AG10803 (cell line): ENCODE measurements around the gene SPNS2.

Experiments used
- DNase-seq: peaks from one replicate; pipeline ENCODE4 v3.0.0; 2010; ENCODE audit warnings: low read depth
- H3K4me3 ChIP-seq: 2 replicates; pipeline ENCODE4 v1.5.1; 2011; ENCODE audit warnings: mild to moderate bottlenecking, low read length, control low read depth
- TF ChIP-seq, protein P1 (sequence below): conservative IDR thresholded peaks from 2 replicates; pipeline ENCODE4 v1.5.1; 2011; ENCODE audit warnings: mild to moderate bottlenecking, low read length, control low read depth, inconsistent platforms

SPNS2 gene, protein sequence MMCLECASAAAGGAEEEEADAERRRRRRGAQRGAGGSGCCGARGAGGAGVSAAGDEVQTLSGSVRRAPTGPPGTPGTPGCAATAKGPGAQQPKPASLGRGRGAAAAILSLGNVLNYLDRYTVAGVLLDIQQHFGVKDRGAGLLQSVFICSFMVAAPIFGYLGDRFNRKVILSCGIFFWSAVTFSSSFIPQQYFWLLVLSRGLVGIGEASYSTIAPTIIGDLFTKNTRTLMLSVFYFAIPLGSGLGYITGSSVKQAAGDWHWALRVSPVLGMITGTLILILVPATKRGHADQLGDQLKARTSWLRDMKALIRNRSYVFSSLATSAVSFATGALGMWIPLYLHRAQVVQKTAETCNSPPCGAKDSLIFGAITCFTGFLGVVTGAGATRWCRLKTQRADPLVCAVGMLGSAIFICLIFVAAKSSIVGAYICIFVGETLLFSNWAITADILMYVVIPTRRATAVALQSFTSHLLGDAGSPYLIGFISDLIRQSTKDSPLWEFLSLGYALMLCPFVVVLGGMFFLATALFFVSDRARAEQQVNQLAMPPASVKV

DNA sequence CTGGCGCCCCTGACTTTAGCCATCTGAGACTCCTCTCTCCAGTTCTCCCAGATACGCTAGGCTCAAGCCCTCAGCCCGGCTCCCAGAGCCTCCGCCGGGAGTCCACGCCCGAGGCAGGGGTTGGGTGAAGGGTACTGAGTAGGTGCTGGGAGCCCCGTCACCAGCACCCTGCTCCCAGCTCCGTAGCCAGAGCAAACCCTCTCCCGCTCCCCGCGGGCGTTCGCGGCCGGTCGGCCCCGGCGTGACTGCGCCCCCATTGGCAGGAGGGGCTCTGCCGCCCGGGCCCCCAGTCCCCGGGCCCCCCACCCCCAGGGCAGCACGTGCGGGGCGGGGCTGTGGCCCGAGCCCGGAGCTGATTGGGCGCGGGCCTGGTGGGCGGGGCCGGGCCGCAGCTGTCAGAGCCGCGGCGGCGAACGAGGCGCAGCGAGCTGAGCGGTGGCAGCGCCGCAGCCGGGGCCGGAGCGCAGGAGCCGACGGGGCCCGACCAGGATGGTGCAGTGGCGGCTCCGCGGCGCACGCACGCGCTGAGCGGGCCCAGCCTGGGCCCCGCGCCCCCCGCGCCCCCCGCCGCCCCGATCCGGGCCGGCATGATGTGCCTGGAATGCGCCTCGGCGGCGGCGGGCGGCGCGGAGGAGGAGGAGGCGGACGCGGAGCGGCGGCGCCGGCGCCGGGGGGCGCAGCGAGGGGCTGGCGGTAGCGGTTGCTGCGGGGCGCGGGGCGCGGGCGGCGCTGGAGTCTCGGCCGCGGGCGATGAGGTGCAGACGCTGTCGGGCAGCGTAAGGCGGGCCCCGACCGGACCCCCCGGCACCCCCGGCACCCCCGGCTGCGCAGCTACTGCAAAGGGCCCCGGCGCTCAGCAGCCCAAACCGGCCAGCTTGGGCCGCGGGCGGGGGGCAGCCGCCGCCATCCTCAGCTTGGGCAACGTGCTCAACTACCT is at the start of gene SPNS2:
Gene SPNS2 (plus strand): TSS at position 421 of the 937 bp plus-strand sequence. CDS start 167 bp downstream, at position 588.
- H3K4me3 ChIP-seq, result no peak within 1 kb of the TSS
- TF ChIP-seq, protein P1, sequence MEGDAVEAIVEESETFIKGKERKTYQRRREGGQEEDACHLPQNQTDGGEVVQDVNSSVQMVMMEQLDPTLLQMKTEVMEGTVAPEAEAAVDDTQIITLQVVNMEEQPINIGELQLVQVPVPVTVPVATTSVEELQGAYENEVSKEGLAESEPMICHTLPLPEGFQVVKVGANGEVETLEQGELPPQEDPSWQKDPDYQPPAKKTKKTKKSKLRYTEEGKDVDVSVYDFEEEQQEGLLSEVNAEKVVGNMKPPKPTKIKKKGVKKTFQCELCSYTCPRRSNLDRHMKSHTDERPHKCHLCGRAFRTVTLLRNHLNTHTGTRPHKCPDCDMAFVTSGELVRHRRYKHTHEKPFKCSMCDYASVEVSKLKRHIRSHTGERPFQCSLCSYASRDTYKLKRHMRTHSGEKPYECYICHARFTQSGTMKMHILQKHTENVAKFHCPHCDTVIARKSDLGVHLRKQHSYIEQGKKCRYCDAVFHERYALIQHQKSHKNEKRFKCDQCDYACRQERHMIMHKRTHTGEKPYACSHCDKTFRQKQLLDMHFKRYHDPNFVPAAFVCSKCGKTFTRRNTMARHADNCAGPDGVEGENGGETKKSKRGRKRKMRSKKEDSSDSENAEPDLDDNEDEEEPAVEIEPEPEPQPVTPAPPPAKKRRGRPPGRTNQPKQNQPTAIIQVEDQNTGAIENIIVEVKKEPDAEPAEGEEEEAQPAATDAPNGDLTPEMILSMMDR, result no peak
- DNase-seq, result peak; percentile 25

DNA sequence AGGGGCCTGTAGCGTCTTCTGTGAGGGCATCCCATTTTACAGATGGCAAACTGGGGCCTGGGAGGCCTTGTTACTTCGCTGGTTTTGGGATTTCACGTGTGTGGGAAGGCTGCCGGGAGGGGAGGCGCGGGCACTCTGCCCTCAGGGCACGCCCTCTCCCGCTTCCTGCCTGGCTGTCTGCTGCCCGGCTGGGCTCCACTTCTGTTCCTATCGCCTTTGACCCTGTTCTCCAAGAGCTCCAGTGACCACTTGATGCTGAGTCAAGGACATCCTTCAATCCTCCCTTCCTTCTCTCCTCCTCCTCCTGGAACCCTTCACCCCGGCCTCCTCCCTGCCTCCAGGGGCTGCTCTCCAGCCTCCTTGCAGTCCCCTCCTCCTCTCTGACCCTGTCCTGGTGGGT is 48.9 kb upstream of the SPNS2 start:
- H3K4me3 ChIP-seq, result no peak overlapping the region
- no peak for DNase-seq

DNA sequence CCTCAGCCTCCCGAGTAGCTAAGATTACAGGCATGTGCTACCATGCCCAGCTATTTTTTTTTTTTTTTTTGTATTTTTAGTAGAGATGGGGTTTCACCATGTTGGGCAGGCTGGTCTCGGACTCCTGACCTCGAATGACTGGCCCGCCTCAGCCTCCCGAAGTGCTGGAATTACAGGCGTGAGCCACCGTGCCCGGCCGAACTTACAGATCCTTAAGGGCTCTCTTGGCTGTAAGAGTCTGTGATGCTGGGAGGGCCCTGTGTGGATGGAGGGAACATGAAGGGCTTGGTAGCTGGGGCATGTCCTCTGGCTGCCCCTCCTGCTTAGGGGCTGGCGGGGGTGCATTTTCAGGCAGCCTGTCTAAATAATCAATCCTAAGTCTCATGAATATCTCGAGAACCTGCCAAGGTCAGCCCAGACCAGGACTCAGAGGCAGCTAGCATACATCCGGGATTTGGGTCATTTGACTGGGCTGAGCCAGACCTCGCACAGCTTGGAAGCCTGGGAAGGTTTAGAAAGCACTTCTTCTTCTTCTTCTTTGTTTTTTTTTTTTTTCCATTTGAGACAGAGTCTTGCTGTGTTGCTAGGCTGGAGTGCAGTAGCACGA is 47.9 kb upstream of the SPNS2 start:
- DNase-seq, result no peak
- H3K4me3 ChIP-seq, result no peak overlapping the region
- TF ChIP-seq, protein P1, result no peak

More for the DNA sequence above, 48.9 kb upstream of the SPNS2 start:
- TF ChIP-seq, protein P1, result no peak

DNA sequence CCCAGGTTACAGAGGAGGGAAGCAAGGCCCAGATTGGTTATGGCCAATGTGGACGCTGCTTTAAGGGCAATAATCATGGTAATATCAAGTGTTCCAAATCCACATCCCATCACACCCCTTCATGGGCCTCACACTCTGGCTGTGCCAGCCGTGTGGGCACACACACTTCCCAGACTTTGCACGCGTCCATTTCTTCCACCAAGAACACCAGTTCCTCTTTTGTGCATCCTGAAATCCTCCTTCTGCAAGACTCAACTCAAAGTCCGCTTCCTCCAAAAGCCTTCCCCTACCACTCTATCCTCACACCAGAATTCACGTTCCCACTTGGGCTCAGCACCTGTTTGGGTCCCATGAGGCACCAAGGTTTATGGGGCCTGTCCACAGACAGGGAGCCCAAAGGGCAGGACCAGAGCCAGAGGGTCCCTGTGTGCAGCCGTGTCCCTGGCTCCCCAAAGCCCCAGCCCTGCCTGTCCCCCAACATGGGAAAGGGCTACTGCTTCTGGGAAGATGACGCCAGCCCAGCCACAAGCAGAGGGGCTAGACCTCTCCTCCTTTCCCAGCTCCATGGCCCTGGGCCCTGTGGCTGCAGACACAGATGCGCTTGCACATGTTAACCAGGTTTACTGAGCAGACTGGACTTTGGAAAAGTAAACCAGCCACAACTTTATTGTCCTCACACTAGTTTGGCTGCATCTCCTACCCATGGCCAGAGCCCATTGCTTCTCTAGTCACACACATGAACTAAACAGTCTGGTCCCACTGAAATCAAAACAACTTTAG is 44.7 kb upstream of the SPNS2 start:
- TF ChIP-seq, protein P1, result no peak
- no peak overlapping the region for H3K4me3 ChIP-seq
- DNase-seq, result no peak

DNA sequence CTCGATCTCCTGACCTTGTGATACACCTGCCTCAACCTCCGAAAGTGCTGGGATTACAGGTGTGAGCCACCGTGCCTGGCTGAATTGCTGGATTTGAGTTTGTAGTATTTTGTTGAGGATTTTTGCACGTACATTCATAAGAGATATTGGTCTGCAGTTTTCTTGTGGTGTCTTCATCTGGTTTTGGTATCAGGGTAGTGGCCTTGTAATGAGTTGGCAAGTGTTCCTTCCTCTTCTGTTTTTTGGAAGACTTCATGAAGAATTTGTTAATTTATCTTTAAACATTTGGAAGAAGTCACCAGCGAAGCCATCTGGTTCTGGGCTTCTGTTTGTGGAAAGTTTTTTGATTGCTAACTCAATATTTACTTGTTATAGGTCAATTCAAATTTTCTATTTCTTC is 38.0 kb upstream of the SPNS2 start:
- DNase-seq, result no peak
- no peak overlapping the region for H3K4me3 ChIP-seq
- TF ChIP-seq, protein P1, result no peak

DNA sequence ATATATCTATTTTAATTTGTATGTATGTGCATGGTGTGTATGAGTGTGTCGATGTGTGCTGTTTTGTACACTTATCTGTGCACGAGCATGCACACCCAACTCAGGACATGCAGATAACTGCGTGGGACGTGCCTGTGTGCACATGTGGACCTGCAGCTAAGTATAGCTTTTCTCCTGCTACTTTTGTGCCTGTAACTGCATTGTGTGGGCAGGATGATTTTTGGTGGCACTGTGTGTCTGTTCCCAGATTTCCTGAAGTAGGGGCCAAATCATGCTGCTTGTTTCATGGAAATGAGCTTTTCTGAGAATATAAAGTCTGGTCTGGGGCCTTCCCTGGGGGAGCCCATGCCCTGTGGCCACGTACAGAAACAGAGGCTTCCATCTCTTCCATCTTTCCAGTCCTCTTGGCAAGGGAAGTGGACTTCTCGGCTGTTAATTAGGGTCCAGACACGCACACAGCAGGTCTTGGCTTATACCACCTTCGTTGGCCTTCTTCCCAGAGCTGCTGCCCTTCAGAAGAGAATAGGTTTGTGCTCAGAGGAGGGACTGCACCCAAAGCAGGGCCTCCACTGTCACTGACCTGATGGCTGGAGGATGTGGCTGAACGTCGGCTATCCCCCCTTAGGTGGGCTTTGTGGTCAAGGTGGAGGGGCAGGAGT is 34.7 kb upstream of the SPNS2 start:
- TF ChIP-seq, protein P1, result no peak
- H3K4me3 ChIP-seq, result no peak overlapping the region
- no peak for DNase-seq
